GM23338 (cell line): ENCODE results near the gene MPP3. TPM values are rescaled to one million over a fixed set of nuclear protein-coding genes. Genes with fewer than 3 reads are reported as not detected.

Source experiments
- ATAC-seq: fragments of 200-7000 bp; cut with Tn5 transposase; 3 replicates; pipeline ENCODE4 v1.9.1; 2020
- DNase-seq: peaks from one replicate; pipeline ENCODE4 v3.0.0-alpha.2; 2015; ENCODE audit warnings: low spot score
- H2AFZ ChIP-seq: fragments of 200-600 bp; sonication (generic); 2 replicates; pipeline ENCODE4 v1.8.0; 2016; ENCODE audit warnings: antibody characterized with exemption, mild to moderate bottlenecking, moderate library complexity
- H3F3A ChIP-seq: fragments of 200-600 bp; sonication (generic); replicated peaks from 2 replicates; pipeline ENCODE4 v1.8.0; 2017; ENCODE audit warnings: antibody characterized with exemption, mixed run types, low read depth
- H3K27ac ChIP-seq: fragments of 200-600 bp; sonication (generic); 2 replicates; pipeline ENCODE4 v1.6.1; 2016; ENCODE audit warnings: low read depth
- H3K27me3 ChIP-seq: fragments of 200-600 bp; sonication (generic); 2 replicates; pipeline ENCODE4 v1.8.0; 2016; ENCODE audit warnings: mild to moderate bottlenecking, mixed run types, moderate library complexity; ENCODE audit not compliant: insufficient read depth
- H3K36me3 ChIP-seq: fragments of 200-600 bp; sonication (generic); 2 replicates; pipeline ENCODE4 v1.8.0; 2016; ENCODE audit warnings: mild to moderate bottlenecking; ENCODE audit not compliant: insufficient read depth
- H3K4me1 ChIP-seq: fragments of 200-600 bp; sonication (generic); 2 replicates; pipeline ENCODE4 v1.8.0; 2016; ENCODE audit warnings: mild to moderate bottlenecking, moderate library complexity; ENCODE audit not compliant: insufficient read depth
- H3K4me2 ChIP-seq: fragments of 200-600 bp; sonication (generic); 2 replicates; pipeline ENCODE4 v1.7.1; 2017; ENCODE audit warnings: mixed run types
- H3K4me3 ChIP-seq: fragments of 200-600 bp; sonication (generic); 2 replicates; pipeline ENCODE4 v1.6.1; 2016; ENCODE audit warnings: mixed run types
- H3K79me2 ChIP-seq: fragments of 200-600 bp; sonication (generic); replicated peaks from 2 replicates; pipeline ENCODE4 v1.8.0; 2017; ENCODE audit warnings: mild to moderate bottlenecking; ENCODE audit not compliant: insufficient read depth
- H3K9me2 ChIP-seq: fragments of 200-600 bp; sonication (generic); 2 replicates; pipeline ENCODE4 v1.8.0; 2017; ENCODE audit not compliant: insufficient read depth
- H4K20me1 ChIP-seq: fragments of 200-600 bp; sonication (generic); replicated peaks from 2 replicates; pipeline ENCODE4 v1.8.0; 2017; ENCODE audit warnings: mild to moderate bottlenecking; ENCODE audit not compliant: insufficient read depth
- H3K27ac Mint-ChIP-seq: 2 replicates; pipeline ENCODE4 v1.8.0; 2020; ENCODE audit warnings: inconsistent platforms, mild to moderate bottlenecking, moderate library complexity, mixed read lengths
- H3K27me3 Mint-ChIP-seq: 3 replicates; pipeline ENCODE4 v1.8.0; 2022; ENCODE audit warnings: low read depth, mild to moderate bottlenecking, moderate library complexity, mixed read lengths, inconsistent platforms; ENCODE audit not compliant: insufficient read depth, poor library complexity
- H3K36me3 Mint-ChIP-seq: 3 replicates; pipeline ENCODE4 v1.8.0; 2021; ENCODE audit warnings: low read depth, mild to moderate bottlenecking, inconsistent platforms, moderate library complexity, mixed read lengths
- H3K4me1 Mint-ChIP-seq: 3 replicates; pipeline ENCODE4 v1.8.0; 2020; ENCODE audit warnings: mild to moderate bottlenecking, inconsistent platforms, mixed read lengths
- H3K4me3 Mint-ChIP-seq: 3 replicates; pipeline ENCODE4 v1.8.0; 2021; ENCODE audit warnings: moderate library complexity, mild to moderate bottlenecking, inconsistent platforms, mixed read lengths
- H3K9me3 Mint-ChIP-seq: 3 replicates; pipeline ENCODE4 v1.8.0; 2020; ENCODE audit warnings: moderate library complexity, mild to moderate bottlenecking, inconsistent platforms, mixed read lengths
- CTCF ChIP-seq, 2 experiments: fragments of 200-600 bp in 1 of 2; sonication (generic) in 1 of 2; conservative IDR thresholded peaks; 2 replicates each; pipeline versions ENCODE4 v1.5.1 to v1.6.1; 2016 to 2017; ENCODE audit warnings: antibody characterized with exemption in 2 of 2, low read depth in 2 of 2, mild to moderate bottlenecking in 2 of 2, moderate library complexity in 1 of 2
- EZH2 ChIP-seq: fragments of 200-600 bp; sonication (generic); IDR thresholded peaks from one replicate; pipeline ENCODE4 v1.8.0; 2017; ENCODE audit warnings: antibody characterized with exemption, mild to moderate bottlenecking, low read depth; ENCODE audit not compliant: unreplicated experiment
- POLR2AphosphoS5 ChIP-seq: IDR thresholded peaks from 2 replicates; pipeline ENCODE4 v1.6.1; 2016; ENCODE audit warnings: antibody characterized with exemption, low read depth
- ZNF462 ChIP-seq: fragments of 250-450 bp; sonication (Bioruptor Pico); IDR thresholded peaks from 2 replicates; pipeline ENCODE4 v1.5.0; 2020; ENCODE audit warnings: mild to moderate bottlenecking, moderate library complexity
- long read RNA-seq: library from polyadenylated mRNA; unstranded; transcript quantifications from one replicate; pipeline ENCODE4 v2.0.0, GENCODE V29; 2020; ENCODE audit not compliant: unreplicated experiment
- polyA plus RNA-seq: library from polyadenylated mRNA; unstranded; fragments of >200 nt; fragmentation: Nextera tagmentation; extraction: Ambion mirVana; gene quantifications from 2 replicates; pipeline ENCODE4 v1.2.1, GENCODE V29; 2016
- total RNA-seq: library from RNA; depleted of rRNA; stranded (reverse); fragments of >200 nt; shearing (Covaris generic); gene quantifications from 2 replicates; pipeline ENCODE4 v1.2.3, GENCODE V29; 2014; rRNA removed

MPP3 gene
- total RNA-seq: 4.2 and 6.6 TPM in 2 replicates
- polyA plus RNA-seq: 5.6 and 7.4 TPM in 2 replicates
- long read RNA-seq, partial matches to known transcripts: 1 of 4 reads
- long read RNA-seq, other reads (novel, unspliced or antisense): 3 of 4 reads

GRCh38 chr17:43832976-43833829, at the start of gene MPP3:
Gene MPP3 (minus strand): TSS chr17:43833146. CDS start chr17:43831906, 1,240 bp downstream.
- peaks cover 23% of the 10 kb centered on the region for H3K4me1 Mint-ChIP-seq
- Histone ChIP-seq H3K79me2 (no peaks in the 10 kb centered on the region), H3F3A (0 out of 2 replicates have a peak, but pooled peaks cover 4% of the 10 kb centered on the region), H3K4me1 (peaks cover 6% of the 10 kb centered on the region), H3K36me3 (no peaks in the 10 kb centered on the region), H3K4me2 (peak within 1 kb of the TSS; percentile 93), H2AFZ (peak within 1 kb of the TSS; percentile 100), H3K4me3 (peak within 1 kb of the TSS; percentile 88), H3K9me2 (no peaks in the 10 kb centered on the region), H3K27ac (no peak within 1 kb of the TSS), H4K20me1 (no peaks in the 10 kb centered on the region; the same call in 1 of the 2 replicates), H3K27me3 (peaks cover 24% of the 10 kb centered on the region)
- H3K27me3 Mint-ChIP-seq: peaks cover 33% of the 10 kb centered on the region
- DNase-seq (peak; percentile 79), ATAC-seq (peak; percentile 85)
- H3K36me3 Mint-ChIP-seq: peaks cover 8% of the 10 kb centered on the region
- H3K27ac Mint-ChIP-seq: no peak within 1 kb of the TSS
- peak within 1 kb of the TSS; percentile 83 for H3K4me3 Mint-ChIP-seq
- peaks cover 13% of the 10 kb centered on the region; the same call in 2 of the 3 replicates for H3K9me3 Mint-ChIP-seq
- no peak for TF ChIP-seq CTCF (conservative IDR thresholded peaks at IDR 0.05; ENCODE audit: low read depth in 2 of 2)
- no peak for TF ChIP-seq ZNF462
- TF ChIP-seq EZH2: peak; percentile 28
- peak; percentile 60; the same call in 1 of the 2 replicates for TF ChIP-seq POLR2AphosphoS5
